ENCODE measurements around the gene GRIP2.

The GRIP2 gene

DNA sequence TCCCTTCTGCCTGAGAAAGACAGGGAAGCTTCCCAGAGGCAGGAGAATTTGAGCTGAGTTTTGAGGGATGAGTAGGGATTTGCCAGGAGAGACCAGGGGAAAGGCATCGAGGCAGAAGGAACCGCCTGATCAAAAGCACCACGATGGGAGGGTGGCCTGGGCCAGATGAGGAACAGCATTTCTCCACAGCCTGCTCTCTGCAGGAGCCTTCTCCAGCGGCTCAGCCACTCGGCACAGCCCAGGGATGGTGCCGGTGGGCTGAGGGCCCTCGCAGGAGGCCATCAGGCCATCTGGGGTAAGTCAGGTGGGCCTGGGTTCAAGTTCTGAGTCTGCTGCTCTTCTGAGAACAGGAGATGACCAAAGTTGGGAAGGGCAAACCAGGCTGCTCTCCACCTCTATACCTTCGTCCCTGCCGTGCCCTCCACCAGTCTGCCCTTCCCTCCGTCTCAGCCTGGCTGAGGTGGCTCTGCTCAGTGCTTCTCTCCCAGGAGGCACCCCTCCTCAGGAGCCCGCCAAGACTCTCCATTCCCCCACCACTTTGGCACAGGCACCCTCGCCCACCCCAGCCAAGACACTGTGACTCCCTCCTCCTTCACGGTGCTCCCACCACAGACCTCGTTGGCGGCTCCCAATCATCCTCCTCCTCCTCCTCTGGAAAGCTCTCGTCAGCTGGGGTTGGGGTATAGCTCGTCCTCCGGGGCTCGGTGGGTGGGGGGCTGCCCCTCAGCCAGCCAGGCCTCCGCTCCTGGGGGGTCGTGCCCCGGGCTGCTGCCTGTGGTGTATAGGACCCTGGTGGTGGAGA lies 34.9 kb downstream of the GRIP2 start:
- Histone ChIP-seq H3K4me3 (ENCODE audit: insufficient read length, low read depth) (no peak overlapping the region), H3K4me1 (ENCODE audit: insufficient read depth, insufficient read length) (peaks cover 2% of the 10 kb centered on the region), H3K9me3 (ENCODE audit: insufficient read depth, low read length) (peaks cover 20% of the 10 kb centered on the region), H3K36me3 (ENCODE audit: insufficient read depth, insufficient read length, low read length) (no peaks in the 10 kb centered on the region), H3K27me3 (ENCODE audit: insufficient read depth, insufficient read length) (no peaks in the 10 kb centered on the region), H3K9ac (ENCODE audit: insufficient read length, low read depth) (no peak overlapping the region)
- no peak for TF ChIP-seq ZNF274 (IDR thresholded peaks at IDR 0.05; ENCODE audit: low read depth, low read length)
- TF ChIP-seq SUZ12 (IDR thresholded peaks at IDR 0.05; ENCODE audit: extremely low read depth, insufficient read depth, insufficient read length), result no peak
- TF ChIP-seq YY1 (IDR thresholded peaks at IDR 0.05; ENCODE audit: insufficient read depth, insufficient read length), result no peak
- DNase-seq (ENCODE audit: low read depth, low spot score), result no peak

GRCh38 chr3:14503706-14504065 lies 36.5 kb downstream of the GRIP2 start:
- no peak for DNase-seq (ENCODE audit: low read depth, low spot score)
- no peaks in the 10 kb centered on the region for H3K36me3 ChIP-seq (ENCODE audit: insufficient read depth, insufficient read length, low read length)
- H3K4me3 ChIP-seq (ENCODE audit: insufficient read length, low read depth), result no peak overlapping the region
- TF ChIP-seq SUZ12 (IDR thresholded peaks at IDR 0.05; ENCODE audit: extremely low read depth, insufficient read depth, insufficient read length) (no peak), ZNF274 (IDR thresholded peaks at IDR 0.05; ENCODE audit: low read depth, low read length) (no peak), YY1 (IDR thresholded peaks at IDR 0.05; ENCODE audit: insufficient read depth, insufficient read length) (no peak)
- no peaks in the 10 kb centered on the region for H3K27me3 ChIP-seq (ENCODE audit: insufficient read depth, insufficient read length)
- peaks cover 20% of the 10 kb centered on the region for H3K9me3 ChIP-seq (ENCODE audit: insufficient read depth, low read length)
- no peak overlapping the region for H3K9ac ChIP-seq (ENCODE audit: insufficient read length, low read depth)
- peaks cover 2% of the 10 kb centered on the region for H3K4me1 ChIP-seq (ENCODE audit: insufficient read depth, insufficient read length)

DNA sequence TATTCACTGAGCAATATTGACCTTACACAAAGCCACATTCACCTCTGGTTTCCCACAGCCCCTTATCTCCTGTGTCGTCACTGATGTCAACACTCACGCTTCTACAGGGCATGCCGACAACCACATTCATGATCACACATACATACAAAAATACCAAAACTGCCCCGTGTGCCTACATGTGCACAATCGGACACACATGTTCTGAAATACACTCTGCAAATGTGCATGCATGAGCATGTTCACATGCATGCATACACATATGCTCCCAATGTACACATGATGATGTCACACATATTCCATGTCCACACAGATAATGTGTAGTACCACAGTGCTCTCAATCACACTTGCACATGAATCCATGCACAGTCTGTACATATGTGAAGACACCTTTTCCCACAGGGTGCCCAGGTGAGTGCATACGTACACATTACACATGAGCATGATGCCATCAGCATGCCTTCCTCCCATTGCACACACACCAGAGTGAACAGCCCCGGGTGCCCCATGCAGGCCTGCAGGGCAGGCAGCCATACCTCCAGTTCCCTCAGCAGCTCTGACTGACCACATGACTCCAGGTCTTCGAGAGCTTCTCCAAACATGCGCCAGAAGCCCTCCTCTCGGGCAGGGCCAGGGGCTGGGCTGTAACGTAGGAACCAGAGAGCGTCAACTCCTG lies 37.0 kb downstream of the GRIP2 start:
- no peak for DNase-seq (ENCODE audit: low read depth, low spot score)
- TF ChIP-seq ZNF274 (IDR thresholded peaks at IDR 0.05; ENCODE audit: low read depth, low read length) (no peak), YY1 (IDR thresholded peaks at IDR 0.05; ENCODE audit: insufficient read depth, insufficient read length) (no peak), SUZ12 (IDR thresholded peaks at IDR 0.05; ENCODE audit: extremely low read depth, insufficient read depth, insufficient read length) (no peak)
- Histone ChIP-seq H3K9me3 (ENCODE audit: insufficient read depth, low read length) (peaks cover 20% of the 10 kb centered on the region), H3K36me3 (ENCODE audit: insufficient read depth, insufficient read length, low read length) (no peaks in the 10 kb centered on the region), H3K9ac (ENCODE audit: insufficient read length, low read depth) (no peak overlapping the region), H3K4me3 (ENCODE audit: insufficient read length, low read depth) (no peak overlapping the region), H3K4me1 (ENCODE audit: insufficient read depth, insufficient read length) (peaks cover 2% of the 10 kb centered on the region), H3K27me3 (ENCODE audit: insufficient read depth, insufficient read length) (no peaks in the 10 kb centered on the region)

DNA sequence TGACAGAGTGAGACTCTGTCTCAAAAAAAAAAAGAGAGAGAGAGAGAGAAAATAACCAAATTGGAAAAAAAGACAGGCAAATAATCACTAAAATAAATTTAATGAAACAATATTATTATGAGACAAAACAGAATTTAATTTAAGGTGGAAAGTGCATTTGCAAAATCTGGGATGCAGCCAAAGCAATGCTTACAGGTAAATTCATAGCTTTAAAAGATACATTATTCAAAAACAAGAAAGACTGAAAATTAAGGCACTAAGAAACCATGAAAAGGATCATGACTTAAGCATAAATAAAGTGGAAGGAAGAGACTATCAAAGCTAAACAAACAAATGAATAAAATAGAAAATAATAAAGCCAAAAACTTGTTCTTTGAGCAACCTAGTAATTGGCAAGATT lies 37.7 kb downstream of the GRIP2 start:
- H3K27me3 ChIP-seq (ENCODE audit: insufficient read depth, insufficient read length), result no peaks in the 10 kb centered on the region
- no peak overlapping the region for H3K4me3 ChIP-seq (ENCODE audit: insufficient read length, low read depth)
- H3K36me3 ChIP-seq (ENCODE audit: insufficient read depth, insufficient read length, low read length), result no peaks in the 10 kb centered on the region
- TF ChIP-seq ZNF274 (IDR thresholded peaks at IDR 0.05; ENCODE audit: low read depth, low read length) (no peak), YY1 (IDR thresholded peaks at IDR 0.05; ENCODE audit: insufficient read depth, insufficient read length) (no peak), SUZ12 (IDR thresholded peaks at IDR 0.05; ENCODE audit: extremely low read depth, insufficient read depth, insufficient read length) (no peak)
- H3K9me3 ChIP-seq (ENCODE audit: insufficient read depth, low read length), result peaks cover 20% of the 10 kb centered on the region
- H3K9ac ChIP-seq (ENCODE audit: insufficient read length, low read depth), result no peak overlapping the region
- no peak for DNase-seq (ENCODE audit: low read depth, low spot score)
- H3K4me1 ChIP-seq (ENCODE audit: insufficient read depth, insufficient read length), result peaks cover 2% of the 10 kb centered on the region

GRCh38 chr3:14497321-14497720 lies 42.8 kb downstream of the GRIP2 start:
- Histone ChIP-seq H3K27me3 (ENCODE audit: insufficient read depth, insufficient read length) (no peaks in the 10 kb centered on the region), H3K4me3 (ENCODE audit: insufficient read length, low read depth) (no peak overlapping the region), H3K9ac (ENCODE audit: insufficient read length, low read depth) (no peak overlapping the region), H3K36me3 (ENCODE audit: insufficient read depth, insufficient read length, low read length) (no peaks in the 10 kb centered on the region), H3K4me1 (ENCODE audit: insufficient read depth, insufficient read length) (peaks cover 7% of the 10 kb centered on the region), H3K9me3 (ENCODE audit: insufficient read depth, low read length) (peaks cover 10% of the 10 kb centered on the region; the same call in 1 of the 2 replicates)
- TF ChIP-seq YY1 (IDR thresholded peaks at IDR 0.05; ENCODE audit: insufficient read depth, insufficient read length), result no peak
- no peak for TF ChIP-seq SUZ12 (IDR thresholded peaks at IDR 0.05; ENCODE audit: extremely low read depth, insufficient read depth, insufficient read length)
- TF ChIP-seq ZNF274 (IDR thresholded peaks at IDR 0.05; ENCODE audit: low read depth, low read length), result no peak
- DNase-seq (ENCODE audit: low read depth, low spot score), result peak; percentile 43

DNA sequence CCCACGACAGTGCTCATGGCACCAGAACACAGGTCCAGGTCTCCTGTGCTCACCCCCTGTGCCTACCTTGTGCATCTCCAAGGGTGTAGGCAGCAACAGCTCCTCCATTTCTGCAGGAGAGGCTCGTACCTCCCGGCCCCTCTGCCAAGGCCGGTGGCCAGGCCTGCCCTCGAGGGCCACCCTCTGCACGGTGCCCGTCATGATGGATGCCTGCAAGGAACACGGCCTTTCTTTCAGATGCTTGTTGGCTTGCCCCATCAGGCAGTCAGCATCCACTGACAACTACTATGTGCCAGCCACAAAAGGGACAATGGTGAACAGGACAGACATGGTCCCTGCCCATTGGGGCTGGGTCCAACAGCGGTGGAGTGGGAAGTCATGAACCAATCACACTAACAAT lies 43.8 kb downstream of the GRIP2 start:
- Histone ChIP-seq H3K36me3 (ENCODE audit: insufficient read depth, insufficient read length, low read length) (no peaks in the 10 kb centered on the region), H3K4me3 (ENCODE audit: insufficient read length, low read depth) (no peak overlapping the region), H3K4me1 (ENCODE audit: insufficient read depth, insufficient read length) (peaks cover 7% of the 10 kb centered on the region), H3K9ac (ENCODE audit: insufficient read length, low read depth) (no peak overlapping the region), H3K9me3 (ENCODE audit: insufficient read depth, low read length) (0 out of 2 replicates have a peak, but pooled peaks cover under 1% of the 10 kb centered on the region), H3K27me3 (ENCODE audit: insufficient read depth, insufficient read length) (no peaks in the 10 kb centered on the region)
- no peak for DNase-seq (ENCODE audit: low read depth, low spot score)
- TF ChIP-seq YY1 (IDR thresholded peaks at IDR 0.05; ENCODE audit: insufficient read depth, insufficient read length) (no peak), SUZ12 (IDR thresholded peaks at IDR 0.05; ENCODE audit: extremely low read depth, insufficient read depth, insufficient read length) (no peak), ZNF274 (IDR thresholded peaks at IDR 0.05; ENCODE audit: low read depth, low read length) (no peak)

GRCh38 chr3:14494973-14495300 lies 45.2 kb downstream of the GRIP2 start:
- no peaks in the 10 kb centered on the region for H3K27me3 ChIP-seq (ENCODE audit: insufficient read depth, insufficient read length)
- peaks cover 7% of the 10 kb centered on the region for H3K4me1 ChIP-seq (ENCODE audit: insufficient read depth, insufficient read length)
- H3K4me3 ChIP-seq (ENCODE audit: insufficient read length, low read depth), result no peak overlapping the region
- peaks cover 6% of the 10 kb centered on the region for H3K36me3 ChIP-seq (ENCODE audit: insufficient read depth, insufficient read length, low read length)
- no peak for DNase-seq (ENCODE audit: low read depth, low spot score)
- TF ChIP-seq YY1 (IDR thresholded peaks at IDR 0.05; ENCODE audit: insufficient read depth, insufficient read length) (no peak), SUZ12 (IDR thresholded peaks at IDR 0.05; ENCODE audit: extremely low read depth, insufficient read depth, insufficient read length) (no peak), ZNF274 (IDR thresholded peaks at IDR 0.05; ENCODE audit: low read depth, low read length) (no peak)
- H3K9me3 ChIP-seq (ENCODE audit: insufficient read depth, low read length), result no peaks in the 10 kb centered on the region
- H3K9ac ChIP-seq (ENCODE audit: insufficient read length, low read depth), result peak overlapping the region; percentile 8
